Lower leg skin (tissue), 3 donors: ENCODE results near the gene OR4D9.

ENCODE experiments used
- CTCF ChIP-seq, 3 donors: fragments of 450-650 bp; IDR thresholded peaks; one replicate each; pipeline ENCODE4 v1.5.1; 2016; ENCODE audit warnings: antibody characterized with exemption in 3 of 3, mild to moderate bottlenecking in 3 of 3, moderate library complexity in 2 of 3
- POLR2A ChIP-seq, 2 donors: fragments of 450-650 bp; IDR thresholded peaks; one replicate each; pipeline ENCODE4 v1.6.1; 2016 to 2017; ENCODE audit warnings: antibody characterized with exemption in 2 of 2, mild to moderate bottlenecking in 1 of 2, moderate library complexity in 1 of 2

DNA sequence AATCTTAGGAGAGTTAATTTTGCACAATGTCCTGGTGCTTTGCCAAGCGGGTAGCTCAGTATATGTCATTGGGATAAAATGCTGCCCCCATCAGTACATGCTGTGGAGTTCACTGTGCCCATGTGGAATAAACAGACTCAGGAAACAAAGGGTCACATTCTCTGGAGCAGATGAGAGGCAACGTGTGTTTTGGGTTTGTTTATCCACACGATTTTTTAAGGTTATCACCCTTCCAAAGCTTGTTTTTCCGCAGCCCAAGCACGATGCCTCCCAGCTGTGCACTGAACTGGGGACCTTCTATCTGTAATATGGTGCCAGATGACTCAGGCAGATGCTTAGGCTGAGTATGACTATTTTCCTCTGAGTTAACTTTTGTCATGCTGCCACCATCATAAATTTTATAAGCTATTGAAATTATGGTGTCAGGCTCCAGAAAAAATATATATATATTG lies 48.1 kb upstream of the OR4D9 start:
- TF ChIP-seq CTCF (IDR thresholded peaks at IDR 0.05) (no peak), POLR2A (IDR thresholded peaks at IDR 0.05) (no peak)
